PC-3 (cell line): ENCODE measurements around the gene TRIM14.

Source experiments
- CTCF ChIP-seq: fragments of 300-600 bp; sonication (generic); conservative IDR thresholded peaks from 2 replicates; pipeline ENCODE4 v1.5.1; 2017; ENCODE audit warnings: antibody characterized with exemption, low read depth, mild to moderate bottlenecking, low read length
- EZH2 ChIP-seq: fragments of 300-600 bp; sonication (generic); IDR thresholded peaks from one replicate; pipeline ENCODE4 v1.6.1; 2017; ENCODE audit warnings: antibody characterized with exemption, mild to moderate bottlenecking, low read length; ENCODE audit not compliant: unreplicated experiment
- EZH2phosphoT487 ChIP-seq: fragments of 300-600 bp; sonication (generic); IDR thresholded peaks from 2 replicates; pipeline ENCODE4 v1.6.1; 2018; ENCODE audit warnings: mild to moderate bottlenecking, antibody characterized with exemption, low read length, borderline replicate concordance

DNA sequence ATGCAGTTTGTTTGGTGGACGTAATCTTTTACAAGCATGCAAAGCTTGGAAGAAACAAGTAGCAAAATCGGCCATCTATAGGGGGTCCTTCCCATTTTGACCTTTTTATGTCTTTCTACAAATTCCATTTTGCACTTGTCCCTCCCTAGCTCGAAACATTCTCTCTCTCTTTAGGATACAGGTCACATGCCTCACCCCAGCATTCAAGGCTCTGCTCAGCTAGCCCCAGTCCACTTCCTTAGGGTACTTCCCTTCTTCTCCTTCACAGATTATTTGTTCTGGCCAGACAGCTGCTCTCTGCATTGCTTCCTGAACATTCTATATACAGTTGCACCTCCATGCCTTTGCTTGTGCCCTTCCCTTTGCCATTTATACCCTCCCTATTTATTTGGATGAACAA lies 31.7 kb upstream of the TRIM14 start:
- TF ChIP-seq CTCF (no peak), EZH2 (no peak), EZH2phosphoT487 (no peak)
